Mesendoderm (in vitro differentiated cells): ENCODE measurements around the gene DUSP16.

Experiments
- DNase-seq: peaks from one replicate; pipeline ENCODE4 v3.0.0; 2013
- H2AK5ac ChIP-seq: 2 replicates; pipeline ENCODE4 v1.6.1; 2013; ENCODE audit warnings: low read length, inconsistent platforms
- H2BK120ac ChIP-seq: 2 replicates; pipeline ENCODE4 v1.6.1; 2013; ENCODE audit warnings: low read depth, mild to moderate bottlenecking, low read length, moderate library complexity, mixed read lengths
- H2BK15ac ChIP-seq: replicated peaks from 2 replicates; pipeline ENCODE4 v1.6.1; 2013; ENCODE audit warnings: low read depth, mild to moderate bottlenecking, moderate library complexity
- H2BK5ac ChIP-seq: 2 replicates; pipeline ENCODE4 v1.6.1; 2013; ENCODE audit warnings: low read length, inconsistent platforms
- H3K18ac ChIP-seq: 2 replicates; pipeline ENCODE4 v1.6.1; 2013; ENCODE audit warnings: mild to moderate bottlenecking, low read length, mixed read lengths
- H3K23ac ChIP-seq: one replicate; pipeline ENCODE4 v1.6.1; 2013; ENCODE audit warnings: low read length
- H3K27ac ChIP-seq: 2 replicates; pipeline ENCODE4 v1.5.1; 2013; ENCODE audit warnings: low read depth, mild to moderate bottlenecking, inconsistent platforms, low read length, moderate library complexity
- H3K27me3 ChIP-seq: 2 replicates; pipeline ENCODE4 v1.6.1; 2013; ENCODE audit warnings: low read length, control low read depth, mild to moderate bottlenecking, inconsistent platforms; ENCODE audit not compliant: insufficient read depth, poor library complexity
- H3K36me3 ChIP-seq: 2 replicates; pipeline ENCODE4 v1.6.1; 2013; ENCODE audit warnings: low read length, inconsistent platforms; ENCODE audit not compliant: control insufficient read depth, insufficient read depth
- H3K4ac ChIP-seq: one replicate; pipeline ENCODE4 v1.6.1; 2013; ENCODE audit warnings: low read depth, mild to moderate bottlenecking, low read length, moderate library complexity
- H3K4me1 ChIP-seq: 2 replicates; pipeline ENCODE4 v1.6.1; 2013; ENCODE audit warnings: low read depth, low read length, inconsistent platforms; ENCODE audit not compliant: control insufficient read depth
- H3K4me2 ChIP-seq: 2 replicates; pipeline ENCODE4 v1.6.1; 2013; ENCODE audit warnings: low read length
- H3K4me3 ChIP-seq: 2 replicates; pipeline ENCODE4 v1.5.1; 2013; ENCODE audit warnings: mild to moderate bottlenecking, low read length
- H3K56ac ChIP-seq: one replicate; pipeline ENCODE4 v1.6.1; 2013; ENCODE audit warnings: low read length
- H3K79me1 ChIP-seq: 2 replicates; pipeline ENCODE4 v1.6.1; 2013; ENCODE audit warnings: low read length, inconsistent platforms
- H3K79me2 ChIP-seq: 2 replicates; pipeline ENCODE4 v1.6.1; 2013; ENCODE audit warnings: mild to moderate bottlenecking, low read length; ENCODE audit not compliant: control insufficient read depth, insufficient read depth
- H3K9ac ChIP-seq: 2 replicates; pipeline ENCODE4 v1.6.1; 2013; ENCODE audit warnings: low read length, inconsistent platforms
- H4K5ac ChIP-seq: one replicate; pipeline ENCODE4 v1.6.1; 2013; ENCODE audit warnings: low read length
- H4K8ac ChIP-seq: one replicate; pipeline ENCODE4 v1.6.1; 2013; ENCODE audit warnings: low read depth, mild to moderate bottlenecking, control low read depth, low read length, moderate library complexity
- whole genome bisulfite sequencing: extraction: QIAGEN DNeasy Blood & Tissue Kit; methylation state at CpG from one replicate; pipeline ENCODE4 v1.1.7; 2013; ENCODE audit warnings: low lambda C conversion rate, missing lambda C conversion rate; ENCODE audit not compliant: insufficient coverage; ENCODE audit errors: extremely low coverage; 5-methylcytosine and 5-hydroxymethylcytosine counted together

DUSP16 gene

DNA sequence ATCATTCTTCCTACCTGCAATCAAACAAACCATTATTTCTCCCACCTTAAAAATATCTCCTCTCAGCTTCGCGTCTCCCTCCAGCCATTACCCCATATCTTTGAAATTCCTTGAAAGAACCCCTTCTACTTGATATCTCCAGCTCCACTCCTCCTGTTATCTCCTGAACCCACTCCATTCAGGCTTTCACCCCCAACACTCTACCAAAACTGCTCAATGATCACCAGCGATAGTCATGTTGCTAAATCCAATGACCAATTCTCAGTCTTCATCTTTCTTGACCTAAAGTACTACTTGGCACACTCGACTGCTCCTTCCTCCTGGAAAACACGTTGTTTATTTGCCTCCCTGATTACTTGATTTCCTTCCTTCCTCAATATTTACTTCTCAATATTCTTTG is 70.1 kb downstream of the DUSP16 start:
- no peak overlapping the region for H3K9ac ChIP-seq
- H3K4me3 ChIP-seq = no peak overlapping the region
- H3K36me3 ChIP-seq = no peaks in the 10 kb centered on the region
- no peak overlapping the region for H3K18ac ChIP-seq
- no peaks in the 10 kb centered on the region for H3K27me3 ChIP-seq
- H3K79me1 ChIP-seq = peaks cover 1% of the 10 kb centered on the region
- no peak overlapping the region for H2AK5ac ChIP-seq
- no peak overlapping the region for H3K4ac ChIP-seq
- H3K79me2 ChIP-seq = no peaks in the 10 kb centered on the region
- no peaks in the 10 kb centered on the region for H3K4me1 ChIP-seq
- DNase-seq = no peak
- H3K4me2 ChIP-seq = no peak overlapping the region
- 100% methylated on average over 2 of the region's 5 CpGs for WGBS
- no peak overlapping the region for H3K56ac ChIP-seq
- no peak overlapping the region for H4K5ac ChIP-seq
- H3K27ac ChIP-seq = no peak overlapping the region
- no peak overlapping the region for H2BK5ac ChIP-seq
- no peak overlapping the region for H3K23ac ChIP-seq
- no peak overlapping the region for H2BK120ac ChIP-seq
- H4K8ac ChIP-seq = no peak overlapping the region
- H2BK15ac ChIP-seq = no peak overlapping the region

DNA sequence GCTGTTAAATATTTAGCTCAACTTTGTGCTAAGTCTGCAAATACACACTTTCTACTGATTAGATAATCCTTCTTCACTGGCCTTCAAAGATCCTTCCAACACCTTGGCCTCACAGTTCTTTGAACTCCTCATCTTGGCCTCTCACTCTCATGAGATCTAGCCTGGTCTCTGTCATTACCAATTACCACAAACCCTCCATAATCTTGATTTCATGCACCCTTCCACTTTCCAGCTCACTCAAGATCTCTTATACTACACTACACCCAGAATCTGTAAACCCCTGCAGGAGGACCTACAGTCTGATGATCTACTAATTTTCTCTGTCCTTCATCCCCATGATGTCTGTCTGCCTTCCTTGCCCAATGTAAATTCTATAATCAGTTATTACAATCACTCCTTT is 71.1 kb downstream of the DUSP16 start:
- no peak overlapping the region for H4K5ac ChIP-seq
- H3K79me2 ChIP-seq = no peaks in the 10 kb centered on the region
- H4K8ac ChIP-seq = no peak overlapping the region
- H3K79me1 ChIP-seq = peaks cover 1% of the 10 kb centered on the region
- H2AK5ac ChIP-seq = no peak overlapping the region
- DNase-seq = peak; percentile 18
- H3K4me3 ChIP-seq = no peak overlapping the region
- no peak overlapping the region for H2BK15ac ChIP-seq
- H3K27me3 ChIP-seq = no peaks in the 10 kb centered on the region
- H2BK5ac ChIP-seq = no peak overlapping the region
- no peak overlapping the region for H3K27ac ChIP-seq
- no peak overlapping the region for H3K4ac ChIP-seq
- no peak overlapping the region for H3K9ac ChIP-seq
- no peak overlapping the region for H2BK120ac ChIP-seq
- no peaks in the 10 kb centered on the region for H3K36me3 ChIP-seq
- H3K18ac ChIP-seq = no peak overlapping the region
- H3K4me1 ChIP-seq = no peaks in the 10 kb centered on the region
- no peak overlapping the region for H3K56ac ChIP-seq
- H3K23ac ChIP-seq = no peak overlapping the region
- H3K4me2 ChIP-seq = no peak overlapping the region

DNA sequence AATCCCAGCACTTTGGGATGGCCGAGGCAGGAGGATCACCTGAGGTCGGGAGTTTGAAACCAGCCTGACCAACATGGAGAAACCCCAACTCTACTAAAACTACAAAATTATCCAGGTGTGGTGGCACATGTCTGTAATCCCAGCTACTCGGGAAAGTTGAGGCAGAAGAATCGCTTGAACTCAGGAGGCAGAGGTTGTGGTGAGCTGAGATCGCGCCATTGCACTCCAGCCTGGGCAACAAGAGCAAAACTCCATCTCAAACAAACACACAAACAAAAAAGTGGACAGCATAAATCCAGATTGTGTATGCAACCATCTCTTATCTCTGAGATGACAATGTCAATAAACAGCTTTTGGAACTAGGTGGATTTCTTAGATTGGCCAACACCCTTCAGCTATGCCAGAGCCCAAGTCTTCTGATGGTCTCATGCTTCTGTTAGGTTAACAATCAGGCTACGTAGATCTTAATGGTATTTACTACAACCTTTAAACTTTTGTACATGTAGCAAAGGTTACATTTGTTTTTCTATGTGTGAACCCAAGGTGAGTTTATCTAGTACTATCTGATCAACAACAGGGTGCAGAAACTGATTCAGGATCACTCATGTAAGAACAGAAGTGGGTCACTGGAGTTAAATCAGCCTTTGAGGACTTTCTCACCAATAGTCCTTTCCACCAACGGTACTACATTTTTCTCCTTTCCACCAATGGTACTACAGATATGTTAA is 73.7 kb downstream of the DUSP16 start:
- H3K56ac ChIP-seq = no peak overlapping the region
- no peak overlapping the region for H4K5ac ChIP-seq
- H2BK5ac ChIP-seq = no peak overlapping the region
- no peaks in the 10 kb centered on the region for H3K36me3 ChIP-seq
- no CpG with 5 or more reads among the region's 8 CpGs for WGBS
- no peak overlapping the region for H2BK15ac ChIP-seq
- H3K9ac ChIP-seq = no peak overlapping the region
- no peak overlapping the region for H3K27ac ChIP-seq
- H3K79me1 ChIP-seq = peaks cover 1% of the 10 kb centered on the region
- H3K23ac ChIP-seq = no peak overlapping the region
- no peak overlapping the region for H3K4me2 ChIP-seq
- H4K8ac ChIP-seq = no peak overlapping the region
- no peaks in the 10 kb centered on the region for H3K4me1 ChIP-seq
- H2AK5ac ChIP-seq = no peak overlapping the region
- no peak overlapping the region for H3K4ac ChIP-seq
- no peak for DNase-seq
- H3K79me2 ChIP-seq = no peaks in the 10 kb centered on the region
- no peak overlapping the region for H3K4me3 ChIP-seq
- H3K18ac ChIP-seq = no peak overlapping the region
- H3K27me3 ChIP-seq = no peaks in the 10 kb centered on the region
- no peak overlapping the region for H2BK120ac ChIP-seq

DNA sequence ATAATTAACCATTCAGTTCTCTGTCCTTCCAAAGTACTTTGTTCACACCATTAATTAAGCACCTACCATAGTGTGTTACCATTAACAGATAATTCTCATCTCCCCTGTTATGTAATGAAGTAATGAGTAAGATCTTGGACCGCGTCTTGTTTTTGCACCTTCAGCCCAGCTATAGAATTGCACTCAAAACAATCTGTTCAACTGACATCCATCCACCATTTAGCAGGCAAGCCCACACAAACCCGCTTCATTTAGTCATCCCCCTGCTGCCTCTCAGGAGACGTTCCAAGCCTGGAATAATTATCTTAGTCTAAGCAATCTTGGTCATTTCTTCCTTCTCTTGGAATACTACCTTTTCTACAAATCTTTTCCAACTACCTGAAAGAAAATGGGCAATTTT is 74.4 kb downstream of the DUSP16 start:
- no peak overlapping the region for H2BK120ac ChIP-seq
- H3K9ac ChIP-seq = no peak overlapping the region
- no peak overlapping the region for H3K23ac ChIP-seq
- no peak overlapping the region for H3K4me3 ChIP-seq
- H2BK5ac ChIP-seq = no peak overlapping the region
- H3K4me1 ChIP-seq = no peaks in the 10 kb centered on the region
- no peak overlapping the region for H3K56ac ChIP-seq
- no peak overlapping the region for H3K4ac ChIP-seq
- H3K27me3 ChIP-seq = no peaks in the 10 kb centered on the region
- no peak for DNase-seq
- no peaks in the 10 kb centered on the region for H3K36me3 ChIP-seq
- H4K8ac ChIP-seq = no peak overlapping the region
- no peak overlapping the region for H2BK15ac ChIP-seq
- peaks cover 1% of the 10 kb centered on the region for H3K79me1 ChIP-seq
- WGBS = no CpG with 5 or more reads among the region's 4 CpGs
- H3K4me2 ChIP-seq = no peak overlapping the region
- no peak overlapping the region for H2AK5ac ChIP-seq
- H3K79me2 ChIP-seq = no peaks in the 10 kb centered on the region
- no peak overlapping the region for H3K27ac ChIP-seq
- H3K18ac ChIP-seq = no peak overlapping the region
- no peak overlapping the region for H4K5ac ChIP-seq

DNA sequence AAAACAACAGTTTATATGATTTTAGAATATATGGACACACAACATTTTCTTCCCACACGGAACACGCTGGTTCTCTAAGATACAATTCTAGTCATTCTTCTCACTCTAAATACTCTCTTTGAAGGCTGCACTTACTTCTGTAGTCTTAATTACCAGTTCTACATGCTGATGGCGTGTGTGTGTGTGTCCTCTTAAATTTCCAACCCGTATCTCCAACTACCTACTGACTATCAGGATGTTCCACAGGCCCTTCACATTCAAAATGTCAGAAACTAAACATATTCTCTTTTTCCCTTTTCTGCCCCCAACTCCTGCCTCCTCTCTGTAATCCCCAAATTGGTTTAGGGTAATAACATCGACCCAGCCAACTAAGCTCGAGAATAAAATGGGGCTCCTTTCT is 75.2 kb downstream of the DUSP16 start:
- H3K36me3 ChIP-seq = no peaks in the 10 kb centered on the region
- H2BK5ac ChIP-seq = no peak overlapping the region
- H3K27me3 ChIP-seq = no peaks in the 10 kb centered on the region
- no peak overlapping the region for H4K5ac ChIP-seq
- H2BK120ac ChIP-seq = no peak overlapping the region
- H3K9ac ChIP-seq = no peak overlapping the region
- H2BK15ac ChIP-seq = no peak overlapping the region
- H3K23ac ChIP-seq = no peak overlapping the region
- peaks cover 1% of the 10 kb centered on the region for H3K79me1 ChIP-seq
- H3K27ac ChIP-seq = no peak overlapping the region
- H3K4ac ChIP-seq = no peak overlapping the region
- no peak overlapping the region for H3K4me3 ChIP-seq
- no peaks in the 10 kb centered on the region for H3K79me2 ChIP-seq
- no peak for DNase-seq
- no peak overlapping the region for H2AK5ac ChIP-seq
- no peak overlapping the region for H4K8ac ChIP-seq
- no CpG with 5 or more reads among the region's 6 CpGs for WGBS
- H3K4me1 ChIP-seq = no peaks in the 10 kb centered on the region
- no peak overlapping the region for H3K4me2 ChIP-seq
- H3K56ac ChIP-seq = no peak overlapping the region
- H3K18ac ChIP-seq = no peak overlapping the region

DNA sequence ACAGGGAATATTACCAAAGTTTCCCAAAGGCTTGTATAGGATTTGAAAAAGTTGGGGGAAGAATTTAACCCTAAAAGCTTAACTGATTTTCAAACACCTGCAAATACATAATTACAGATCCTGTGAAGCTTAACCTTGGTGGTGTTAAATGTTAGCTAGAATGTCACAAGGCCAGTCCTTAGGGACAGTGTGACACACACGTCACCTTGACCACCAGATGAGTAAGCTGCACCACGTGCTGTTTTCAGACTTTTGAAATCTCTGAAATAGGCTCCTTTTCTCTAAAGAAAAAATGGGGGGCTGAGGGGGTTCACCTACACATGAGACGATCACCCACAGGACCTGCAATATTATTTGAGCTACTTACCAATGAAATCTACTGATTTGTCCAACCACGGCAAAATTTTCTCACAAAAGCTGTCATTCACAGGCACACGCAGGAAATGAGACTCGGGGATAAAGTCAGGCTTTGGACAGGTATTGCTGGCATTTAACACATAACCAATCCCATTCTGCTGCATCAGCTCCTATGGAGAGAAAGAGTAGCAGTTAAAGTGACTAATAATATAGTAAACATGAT is 75.9 kb downstream of the DUSP16 start:
- no CpG with 5 or more reads among the region's 6 CpGs for WGBS
- Histone ChIP-seq H3K18ac (no peak overlapping the region), H3K56ac (no peak overlapping the region), H2BK15ac (no peak overlapping the region), H3K79me1 (no peaks in the 10 kb centered on the region), H3K4me3 (no peak overlapping the region), H2AK5ac (no peak overlapping the region), H4K5ac (no peak overlapping the region), H3K23ac (no peak overlapping the region), H3K4me1 (no peaks in the 10 kb centered on the region), H2BK5ac (no peak overlapping the region), H3K27me3 (no peaks in the 10 kb centered on the region), H2BK120ac (no peak overlapping the region), H3K79me2 (no peaks in the 10 kb centered on the region), H3K4me2 (no peak overlapping the region), H4K8ac (no peak overlapping the region), H3K9ac (no peak overlapping the region), H3K36me3 (no peaks in the 10 kb centered on the region), H3K4ac (no peak overlapping the region), H3K27ac (no peak overlapping the region)
- no peak for DNase-seq
